Stimulated activated CD8-positive, alpha-beta memory T cell treated with anti-CD3 and anti-CD28 coated beads, Interleukin-15, amount 100 ng/mL, for 4 hours (primary cell): ENCODE measurements around the gene SLX4.

Source experiments
- DNase-seq, 2 donors: peaks; one replicate each; pipeline ENCODE4 v3.0.0-alpha.2; 2020; ENCODE audit warnings: low read depth in 2 of 2

The SLX4 gene

DNA sequence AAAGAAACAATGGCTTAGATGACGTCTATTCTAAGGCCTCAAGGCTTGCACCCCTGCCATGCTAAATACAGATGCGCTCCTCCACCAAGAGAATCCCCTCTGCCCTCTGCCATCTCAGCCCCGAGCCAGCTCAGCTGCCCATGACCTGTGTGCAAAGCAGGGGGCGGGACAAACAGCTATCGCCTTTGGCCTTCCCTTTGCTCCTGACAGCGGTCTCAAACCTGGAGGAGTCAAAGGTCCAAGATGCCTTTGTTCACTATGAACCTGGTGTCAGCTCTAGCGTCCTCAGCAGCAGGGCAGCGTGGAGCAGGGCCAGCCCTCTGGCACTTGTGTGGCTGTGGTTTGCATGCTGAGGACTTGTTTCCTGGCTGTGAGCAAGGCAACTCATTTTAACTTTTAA is 12.3 kb downstream of the SLX4 start:
- DNase-seq, result no peak

DNA sequence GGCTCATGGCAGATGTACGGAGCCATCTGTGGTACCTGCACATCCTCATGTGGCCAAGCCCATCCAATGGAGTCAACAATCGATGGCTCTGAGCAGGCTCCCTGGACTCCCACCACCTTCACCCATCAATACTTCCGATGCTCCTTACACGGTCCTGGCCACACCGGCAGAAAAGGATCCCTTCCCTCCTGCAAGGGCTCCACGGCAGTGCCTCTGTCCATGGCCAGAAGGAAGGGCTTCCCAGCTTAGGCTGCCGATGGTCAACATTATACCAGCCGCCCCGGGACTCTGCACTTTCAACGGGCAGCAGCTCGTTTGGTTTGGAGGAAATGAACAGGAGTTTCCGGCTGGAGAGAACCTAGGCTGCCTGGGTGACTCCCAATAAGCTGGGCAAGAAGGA is 13.2 kb downstream of the SLX4 start:
- no peak for DNase-seq

DNA sequence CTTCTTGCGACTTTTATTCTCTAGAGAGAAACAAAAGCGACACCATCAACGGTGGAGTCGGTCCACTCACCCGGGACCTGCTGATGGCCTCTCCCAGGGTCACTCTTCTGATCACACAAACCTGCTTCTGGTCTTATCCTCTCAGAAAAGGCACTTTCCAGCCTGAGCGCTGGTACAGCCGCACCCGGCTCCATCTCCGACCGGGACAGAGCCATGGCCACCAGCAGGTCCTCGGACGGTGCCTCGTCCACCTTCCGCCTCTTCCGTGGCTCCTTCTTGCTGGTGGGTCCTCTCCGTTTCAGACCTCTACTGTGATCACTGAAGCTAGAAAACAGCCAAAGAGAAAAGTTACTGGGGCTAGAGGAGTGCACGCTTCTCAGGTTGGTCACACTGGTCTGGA is 13.7 kb downstream of the SLX4 start:
- no peak for DNase-seq

DNA sequence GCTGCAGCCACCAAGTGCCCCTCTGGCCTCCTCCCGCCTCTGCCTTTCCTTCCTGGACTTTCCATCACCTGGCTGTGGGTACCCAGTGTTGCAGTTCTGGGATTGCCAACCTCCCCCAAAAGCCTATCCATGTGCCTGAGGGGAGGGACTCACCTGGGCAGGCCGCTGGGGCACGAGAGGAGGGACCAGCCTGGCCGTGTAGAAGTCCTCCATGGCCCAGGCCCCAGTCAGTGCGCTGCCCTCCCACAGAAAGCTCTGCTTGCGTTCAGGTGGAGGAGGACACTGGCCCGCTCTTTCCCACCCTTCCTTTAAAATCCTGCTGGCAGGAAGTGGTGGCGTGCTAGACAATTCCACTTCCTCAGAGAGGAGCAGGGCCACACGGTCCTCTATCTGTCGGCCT is 14.2 kb downstream of the SLX4 start:
- no peak for DNase-seq

DNA sequence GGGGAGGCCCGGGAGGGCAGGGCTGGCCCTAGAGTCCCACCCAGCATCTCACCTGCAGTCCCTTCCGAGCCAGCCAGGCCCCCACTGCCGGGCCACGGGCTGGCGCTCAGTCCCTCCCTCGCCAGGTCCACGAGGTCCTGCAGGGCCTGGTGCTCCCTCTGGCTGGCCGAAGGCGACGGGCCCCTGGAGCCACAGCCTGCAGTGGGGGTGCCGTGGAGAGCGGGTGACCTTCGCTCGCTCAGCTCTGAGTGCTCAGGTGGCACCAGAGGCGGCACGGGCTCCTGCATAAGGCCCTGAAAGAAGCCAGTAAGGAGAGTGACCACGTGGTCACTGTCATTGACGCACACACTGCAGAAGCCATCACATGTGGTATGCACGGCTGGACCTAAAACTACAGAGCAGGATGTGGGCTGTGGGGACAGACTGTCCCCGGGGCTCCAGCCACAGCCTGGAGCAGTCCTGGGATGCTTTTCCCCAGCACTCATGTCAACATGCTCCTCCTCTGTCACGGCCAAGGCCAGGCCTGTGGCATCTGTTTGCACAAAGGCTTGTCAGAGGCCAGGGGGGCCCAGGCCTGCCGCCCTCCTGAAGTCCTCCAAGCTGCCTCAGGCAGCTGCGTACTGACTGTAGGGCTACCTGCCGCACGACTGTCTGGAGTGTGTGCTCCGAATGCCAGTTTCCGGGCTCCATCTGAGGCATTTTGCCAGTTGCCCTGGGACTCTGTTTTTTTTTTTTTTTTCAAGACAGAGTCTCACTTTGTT is 15.1 kb downstream of the SLX4 start:
- DNase-seq, result no peak

DNA sequence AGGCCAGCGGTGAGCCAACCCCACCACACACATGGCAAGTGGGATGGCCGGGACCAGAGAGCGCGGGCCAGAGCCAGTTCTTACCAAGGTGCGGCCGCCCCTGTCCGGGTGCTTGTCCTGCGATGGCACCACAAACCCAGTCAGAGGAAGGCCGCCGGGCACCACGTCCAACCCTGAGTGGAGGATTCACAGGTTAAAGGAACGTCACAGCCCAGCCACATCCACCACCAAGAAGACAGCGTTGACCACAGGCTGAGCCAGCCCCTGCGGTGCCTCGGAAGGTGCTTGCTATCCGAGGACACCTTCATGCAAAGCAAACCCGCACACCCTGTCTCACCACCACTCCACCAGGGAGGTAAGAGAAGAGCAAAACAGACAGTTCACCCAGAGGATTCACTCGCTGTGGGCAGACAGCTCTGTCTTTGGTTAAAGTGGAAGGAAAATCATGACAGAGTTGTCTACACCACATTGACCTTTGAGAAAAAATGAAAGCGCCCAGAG is 15.8 kb downstream of the SLX4 start:
- DNase-seq, result no peak

DNA sequence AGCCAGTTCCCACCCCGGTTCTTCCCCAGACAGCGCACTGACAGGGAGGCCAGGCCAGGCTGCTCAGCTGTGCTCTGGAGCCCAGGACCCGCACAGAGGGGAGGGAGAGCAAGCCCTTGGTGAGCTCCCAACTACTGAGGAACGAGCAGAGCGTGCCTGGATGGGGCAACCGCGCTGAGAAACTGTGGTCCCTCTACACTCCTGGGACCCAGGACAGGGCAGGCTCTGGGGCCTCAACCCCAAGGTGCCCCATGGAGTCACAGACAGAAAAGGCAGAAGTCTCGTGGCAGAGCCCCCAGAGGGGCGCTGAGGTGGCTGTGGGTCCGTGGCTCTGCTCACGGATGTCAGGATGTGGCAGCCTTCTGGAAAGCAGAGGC is 16.3 kb downstream of the SLX4 start:
- DNase-seq, result no peak

DNA sequence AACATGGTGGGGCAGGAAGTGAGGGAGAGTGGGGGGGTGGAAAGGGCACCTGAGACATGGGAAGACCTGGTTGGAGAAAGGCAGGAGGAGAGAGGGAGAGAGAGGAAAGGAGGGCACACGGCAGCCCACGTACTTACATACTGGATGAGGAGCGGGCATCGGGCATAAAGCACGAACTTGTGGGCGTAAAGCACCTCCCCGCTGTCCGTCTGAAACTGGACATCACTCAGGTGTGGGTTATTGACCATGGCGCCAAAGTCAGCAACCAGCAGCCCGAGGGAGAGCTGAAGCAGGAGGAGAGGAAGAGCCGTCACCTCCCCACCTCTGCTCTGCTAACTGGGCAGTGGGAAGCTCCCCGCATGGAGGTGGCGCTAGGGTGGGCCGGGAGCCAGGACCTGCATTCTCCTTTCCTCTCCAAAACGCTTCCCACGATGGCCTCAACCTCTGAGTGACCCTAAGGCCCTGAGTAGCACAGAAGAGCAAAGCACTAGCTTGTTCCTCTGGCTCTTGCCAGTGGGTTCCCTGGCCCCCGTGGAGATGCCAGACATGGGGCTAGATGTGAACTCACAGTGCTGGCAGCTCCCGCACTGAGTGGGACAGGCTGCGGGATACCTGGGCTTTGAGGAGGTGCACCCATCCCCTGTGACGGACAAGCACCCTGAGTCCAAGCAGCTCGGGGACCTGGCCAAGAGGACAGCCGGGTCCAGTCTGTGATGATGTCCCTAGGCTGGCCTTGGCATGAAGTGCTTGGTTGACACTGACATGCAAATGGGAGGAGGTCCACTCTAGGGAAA is 16.9 kb downstream of the SLX4 start:
- no peak for DNase-seq

DNA sequence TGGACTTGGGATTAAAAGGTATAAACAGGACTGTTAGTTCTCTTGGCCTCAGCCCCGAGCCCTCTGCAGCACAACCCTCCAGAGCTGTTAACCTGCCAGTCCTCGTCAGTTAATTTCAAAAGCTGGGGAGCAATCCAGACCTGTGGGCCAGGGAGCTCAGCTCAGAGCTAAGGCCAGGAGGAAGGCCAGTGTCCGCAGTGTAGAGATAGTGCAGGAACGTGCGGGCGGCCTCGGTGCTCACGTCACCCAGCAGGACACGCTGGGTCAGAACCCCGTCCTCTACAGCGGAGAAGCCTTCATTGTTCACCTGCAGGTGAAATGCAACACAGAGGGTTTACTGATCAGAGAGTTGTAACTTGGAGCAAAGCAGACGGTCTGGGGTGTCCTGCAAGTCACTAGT is 18.8 kb downstream of the SLX4 start:
- DNase-seq, result no peak

DNA sequence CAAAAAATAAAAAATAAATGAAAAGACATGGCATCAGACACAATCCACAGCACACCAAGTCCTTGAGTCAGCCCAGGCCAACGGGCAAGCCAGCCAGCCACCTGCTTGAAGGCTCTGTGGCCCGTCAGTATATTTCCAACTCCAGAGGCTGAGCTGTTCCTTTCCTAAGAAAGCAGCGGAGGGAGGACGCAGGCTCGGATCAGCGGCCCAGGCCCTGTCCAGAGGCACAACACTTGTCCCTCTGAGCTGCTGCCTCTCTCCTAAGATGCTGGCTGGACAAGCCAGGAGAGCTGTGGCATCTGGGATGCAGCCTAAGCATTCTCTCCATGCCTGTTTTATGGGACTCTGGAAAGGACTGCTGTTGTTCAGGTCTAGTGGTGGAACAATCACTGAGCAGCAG is 19.4 kb downstream of the SLX4 start:
- no peak for DNase-seq

DNA sequence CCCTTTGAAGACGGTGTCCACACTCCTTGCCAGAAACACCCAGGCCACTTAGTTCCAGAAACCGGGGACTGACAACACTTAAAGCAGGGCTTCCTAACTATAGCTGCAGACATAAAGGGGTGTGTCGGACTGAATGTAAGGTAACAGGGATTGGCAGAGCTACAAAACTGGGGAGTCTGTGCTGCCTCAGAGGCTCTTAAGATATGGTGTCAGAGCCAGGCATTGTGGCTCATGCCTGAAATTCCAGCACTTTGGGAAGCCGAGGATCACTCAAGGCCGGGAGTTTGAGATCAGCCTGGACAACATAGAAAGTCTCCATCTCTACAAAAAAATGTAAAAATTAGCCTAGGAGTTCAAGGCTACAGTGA is 20.0 kb downstream of the SLX4 start:
- DNase-seq, result no peak

DNA sequence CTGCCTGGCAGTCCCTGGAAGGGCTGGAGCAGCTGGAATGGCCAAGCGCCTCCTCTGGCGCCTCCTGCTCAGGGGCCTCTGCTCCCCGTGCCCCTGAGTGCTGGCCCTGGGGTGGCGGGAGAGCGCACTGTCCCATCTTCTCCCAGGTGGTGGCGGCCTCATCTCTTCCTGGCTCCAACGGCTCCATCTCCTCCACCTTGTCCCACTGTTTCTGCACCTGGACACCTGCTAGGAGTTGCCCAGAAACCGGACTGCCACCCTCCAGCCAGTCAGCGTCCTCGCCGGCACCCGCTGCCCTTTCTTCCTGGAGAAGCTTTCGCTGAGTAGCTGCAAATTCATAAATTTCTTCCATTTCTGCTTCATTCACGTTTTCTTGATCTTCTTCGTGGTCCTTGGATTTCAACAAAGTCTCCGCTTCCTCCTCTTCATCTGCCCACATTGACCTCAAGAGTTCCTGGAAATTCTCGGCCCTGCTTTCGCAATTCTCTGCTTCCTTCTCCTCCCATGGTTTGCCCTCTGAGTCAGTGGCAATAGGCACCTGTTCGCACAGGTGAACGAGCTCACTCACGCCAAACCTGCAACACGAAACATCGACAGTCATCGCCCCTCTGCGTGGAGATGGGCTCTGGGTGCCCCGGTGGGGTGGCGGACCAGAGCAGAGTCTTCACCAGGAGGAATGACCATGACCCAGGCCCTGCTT is 20.5 kb downstream of the SLX4 start:
- no peak for DNase-seq

DNA sequence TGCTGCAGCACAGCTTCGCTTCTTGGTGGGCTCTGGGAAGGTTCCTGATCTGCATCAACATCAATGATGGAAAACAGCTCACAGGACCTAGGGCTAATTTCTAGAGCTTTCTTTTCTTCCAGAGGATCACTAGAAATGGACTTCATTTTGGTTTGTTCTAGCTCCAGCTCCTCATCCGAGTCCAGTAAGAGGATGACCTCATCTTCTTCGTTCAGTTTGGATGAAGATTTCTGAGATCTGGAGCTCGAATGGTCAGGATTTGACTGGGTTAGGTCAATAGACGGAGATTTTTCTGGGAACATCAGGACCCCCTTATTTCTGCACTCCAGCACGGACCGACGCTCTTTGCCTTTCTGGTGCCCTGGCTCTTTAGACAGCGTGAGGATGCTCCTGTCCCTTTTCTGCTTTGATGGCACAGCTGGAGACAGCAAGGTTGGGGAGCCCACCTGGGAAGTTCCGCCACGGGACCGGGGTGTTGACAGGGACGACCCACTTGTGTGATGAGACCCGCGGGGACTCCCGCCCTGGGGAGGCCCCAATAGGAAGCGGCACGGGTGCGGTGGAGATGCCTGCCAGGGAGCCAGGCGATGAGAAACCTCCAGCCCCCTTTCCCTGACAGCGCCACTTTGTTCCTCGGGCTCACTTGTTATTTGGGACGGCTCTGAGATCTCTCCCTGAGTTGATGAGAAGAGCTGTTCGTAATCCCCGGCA is 21.3 kb downstream of the SLX4 start:
- DNase-seq, result no peak

DNA sequence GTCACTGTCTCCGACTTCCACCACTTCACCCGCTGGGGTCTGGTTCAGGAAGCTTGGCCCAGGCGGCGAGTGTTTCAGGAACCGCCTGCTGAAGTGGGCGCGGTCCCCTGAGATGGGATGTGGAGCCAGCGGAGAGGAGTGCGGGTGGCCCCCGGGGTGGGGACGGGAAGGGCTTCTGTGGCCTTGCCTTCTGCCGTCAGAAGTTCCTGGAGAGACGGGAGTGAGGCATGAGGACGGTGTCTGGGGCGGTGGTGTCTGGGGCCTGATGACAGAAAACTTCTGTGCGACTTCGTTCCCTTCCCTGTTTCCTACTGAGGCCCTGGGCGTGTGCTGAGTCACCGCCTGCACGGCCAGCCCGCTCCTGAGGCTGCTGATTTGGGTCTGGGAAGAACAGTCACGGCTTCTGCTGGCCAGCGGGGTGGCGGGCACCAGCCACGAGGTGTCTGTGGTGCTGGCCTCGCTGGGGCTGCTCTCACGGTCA is 21.9 kb downstream of the SLX4 start:
- DNase-seq, result no peak

DNA sequence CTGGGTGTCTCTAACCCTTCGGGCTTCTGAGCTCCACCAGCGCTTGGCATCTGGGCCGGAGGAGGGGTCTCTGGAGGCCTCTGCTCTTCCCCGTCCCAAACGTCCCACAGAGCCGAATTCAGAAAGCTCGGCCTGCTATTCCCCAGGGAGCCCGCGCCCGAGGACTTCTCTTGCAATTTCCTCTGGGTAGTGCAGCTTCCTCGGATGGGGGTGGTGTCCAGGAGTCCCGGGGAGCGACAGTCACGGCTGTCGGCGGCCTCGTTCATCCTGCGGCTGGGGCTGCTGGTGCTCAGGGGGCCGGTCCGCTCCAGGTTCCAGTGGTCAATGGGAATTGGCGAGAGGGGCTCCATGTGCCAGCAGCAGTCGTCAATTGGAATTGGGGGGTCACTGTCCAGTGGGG is 22.4 kb downstream of the SLX4 start:
- DNase-seq, result no peak

DNA sequence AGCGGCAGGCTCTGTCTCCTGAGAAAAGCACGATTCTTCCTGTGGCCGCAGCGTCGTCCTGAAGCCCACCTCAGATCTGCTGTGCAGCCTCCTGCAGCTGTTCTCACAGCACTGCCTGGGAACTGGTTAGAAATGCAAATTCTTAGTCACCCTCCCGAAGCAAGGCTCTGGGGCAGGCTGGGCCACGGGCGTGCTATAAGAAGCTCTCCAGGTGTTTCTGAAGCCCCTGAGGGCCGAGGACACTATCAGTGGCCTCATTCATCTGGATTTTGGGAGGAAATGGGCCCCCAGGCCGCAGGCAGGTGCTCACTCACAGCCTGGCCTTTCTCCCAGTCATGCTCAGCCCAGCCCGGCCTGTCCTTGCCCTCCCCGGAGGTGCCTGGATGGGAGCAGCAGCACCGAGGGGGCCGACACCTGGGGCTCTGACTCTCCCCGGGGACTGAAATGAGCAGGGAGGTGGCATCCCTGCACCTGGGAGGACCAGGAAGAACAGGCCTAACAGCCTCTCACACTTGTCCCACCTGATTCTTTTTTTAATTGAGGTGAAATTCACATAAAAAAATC is 23.8 kb downstream of the SLX4 start:
- no peak for DNase-seq

DNA sequence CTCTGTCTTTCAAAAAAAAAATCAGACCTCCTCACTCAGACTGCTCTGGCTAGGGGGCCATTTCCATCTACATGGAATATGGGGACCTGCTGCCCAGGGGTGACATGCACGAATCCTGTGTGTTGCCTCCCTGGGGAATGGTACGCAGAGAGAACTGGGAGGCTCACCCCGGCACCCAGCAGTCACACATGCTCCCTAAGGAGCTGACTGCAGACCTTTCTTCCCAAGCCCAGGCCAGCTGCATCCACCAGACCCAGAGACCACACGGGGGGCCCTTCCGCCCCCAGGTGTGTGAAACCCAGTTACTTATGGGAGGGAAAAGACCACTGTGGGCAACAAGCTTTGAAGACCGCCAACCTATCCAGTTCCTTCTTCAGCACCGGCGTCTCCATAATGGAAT is 27.0 kb downstream of the SLX4 start:
- no peak for DNase-seq

DNA sequence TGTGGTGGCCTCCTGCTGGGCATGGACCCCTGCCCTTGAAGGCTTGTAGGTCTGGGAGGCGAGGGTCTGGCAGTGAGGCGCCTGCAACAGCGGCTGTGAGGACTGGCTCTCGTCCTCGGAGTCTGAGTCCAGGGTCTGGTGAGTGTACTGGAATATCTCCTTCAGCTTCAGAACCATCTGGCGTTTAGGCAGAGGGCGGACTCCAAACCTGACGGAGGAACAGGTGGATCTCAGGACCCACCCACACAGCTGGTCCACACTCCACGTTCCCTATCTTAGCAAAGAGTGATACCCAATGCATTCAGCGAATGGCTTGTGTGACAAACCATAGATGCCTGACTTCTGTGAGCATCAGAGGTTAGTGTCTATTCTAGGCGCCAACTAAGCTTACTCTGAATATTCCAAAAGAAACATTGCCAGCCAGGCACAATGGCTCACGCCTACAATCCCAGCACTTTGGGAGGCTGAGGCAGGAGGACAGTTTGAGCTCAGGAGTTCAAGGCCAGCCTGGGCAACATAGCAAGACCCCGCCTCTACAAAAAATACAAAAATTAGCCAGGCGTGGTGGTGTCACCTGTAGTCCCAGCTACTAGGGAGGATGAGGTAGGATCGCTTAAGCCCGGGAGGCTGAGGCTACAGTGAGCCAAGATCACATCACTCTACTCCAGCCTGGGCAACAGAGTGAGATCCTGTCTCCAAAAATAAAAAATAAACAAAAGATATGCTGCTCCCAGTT is 27.9 kb downstream of the SLX4 start:
- no peak for DNase-seq

DNA sequence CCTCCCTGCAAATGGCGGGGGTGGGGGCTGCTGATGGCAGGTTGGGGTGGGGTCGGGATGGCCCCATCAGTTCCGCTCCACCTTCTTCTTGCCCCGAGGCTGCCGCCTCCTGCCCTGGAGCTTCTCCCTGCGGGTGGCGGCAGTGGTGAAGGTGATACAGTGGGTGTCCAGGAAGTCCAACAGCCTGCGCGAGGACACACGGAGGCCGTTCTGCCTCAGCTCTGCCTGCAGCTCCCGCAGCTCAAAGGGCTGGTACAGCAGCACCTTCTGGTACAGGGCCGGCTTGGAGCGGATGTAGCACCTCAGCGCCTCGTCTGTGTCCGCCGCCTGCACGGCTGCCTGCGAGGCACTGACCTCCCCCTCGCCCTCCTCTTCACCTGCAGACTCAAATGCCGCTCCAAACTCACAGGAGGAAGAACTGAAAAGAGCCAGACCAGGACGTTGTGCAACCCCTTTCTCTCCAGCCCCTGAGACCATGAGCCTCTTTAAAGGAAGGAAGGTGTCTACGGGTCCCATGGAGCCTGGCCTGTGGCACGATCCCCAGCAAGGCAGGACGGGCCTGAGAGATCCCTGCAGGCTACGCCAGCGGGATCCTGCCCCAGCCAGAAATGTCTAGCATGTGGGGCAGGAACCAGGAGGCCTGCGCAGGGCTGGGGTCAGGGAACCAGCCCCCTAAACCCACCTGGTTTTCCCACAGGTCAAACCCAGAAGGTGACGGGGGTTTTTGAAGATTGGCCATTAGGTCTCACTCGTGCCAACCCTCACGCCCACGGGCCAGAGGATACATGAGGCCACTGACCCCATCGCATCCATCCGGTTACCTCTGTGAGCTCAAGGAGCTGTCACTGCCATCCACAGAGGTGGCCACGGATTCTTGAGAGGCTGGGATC is 28.9 kb downstream of the SLX4 start:
- no peak for DNase-seq

DNA sequence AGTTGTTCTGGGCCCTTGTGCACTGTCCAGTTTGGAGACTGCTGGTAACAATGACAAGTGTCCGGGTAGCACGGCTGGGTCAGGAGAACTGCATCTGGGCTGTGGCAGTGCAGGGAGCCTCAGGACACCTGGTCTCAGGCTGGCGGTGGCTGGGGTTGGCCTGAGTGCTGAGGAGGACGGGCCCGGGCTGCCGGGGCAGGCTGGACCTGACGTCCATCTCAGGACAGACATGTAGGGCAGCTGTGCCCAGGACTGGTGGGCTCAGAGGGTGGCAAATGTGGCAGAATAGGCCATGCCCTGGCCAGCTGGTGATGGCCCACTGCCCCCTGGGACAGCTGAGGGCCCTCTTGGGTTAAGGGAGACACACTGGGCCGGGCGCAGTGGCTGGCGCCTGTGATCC is 30.0 kb downstream of the SLX4 start:
- no peak for DNase-seq
